Measurements from ENCODE around the gene SKI. TPM values are rescaled to one million over a fixed set of nuclear protein-coding genes. Genes with fewer than 3 reads are reported as not detected.
A peak's percentile ranks its signal among the peaks of the same experiment; 100 is the strongest.

The SKI gene
- polyA plus RNA-seq, 6 donors from 2014 or later: 0.26 to 1.3 (median 0.52) TPM; not detected in 1

GRCh38 chr1:2266301-2266975 lies 38.3 kb downstream of the SKI start:
- peak overlapping the region in 4 of 6 donors; percentile 24 to 66 (median 30) for H3K27ac Mint-ChIP-seq
- H3K27me3 Mint-ChIP-seq: no peaks in the 10 kb centered on the region
- H3K4me1 Mint-ChIP-seq: peaks cover 27 to 54% (median 49%) of the 10 kb centered on the region in 3 donors
- H3K4me3 Mint-ChIP-seq: peak overlapping the region in 2 of 8 donors; percentile 9 to 64
- no peak for ATAC-seq (ENCODE audit: low read depth in 2 of 2)
- no peaks in the 10 kb centered on the region for H3K9me3 Mint-ChIP-seq
- no peaks in the 10 kb centered on the region for H3K36me3 Mint-ChIP-seq
- DNase-seq: no peak

- no peaks in the 10 kb centered on the region for H3K9me3 Mint-ChIP-seq
- ATAC-seq (ENCODE audit: low read depth in 2 of 2) (no peak), DNase-seq (no peak)
- H3K36me3 Mint-ChIP-seq: no peaks in the 10 kb centered on the region
- no peaks in the 10 kb centered on the region for H3K27me3 Mint-ChIP-seq
- peak overlapping the region in 2 of 6 donors; percentile 31 to 33 for H3K27ac Mint-ChIP-seq
- no peak overlapping the region for H3K4me3 Mint-ChIP-seq
- peaks cover 27 to 50% (median 50%) of the 10 kb centered on the region in 3 donors for H3K4me1 Mint-ChIP-seq
Measured at GRCh38 chr1:2267051-2267830, 39.1 kb downstream of the SKI start.

DNA sequence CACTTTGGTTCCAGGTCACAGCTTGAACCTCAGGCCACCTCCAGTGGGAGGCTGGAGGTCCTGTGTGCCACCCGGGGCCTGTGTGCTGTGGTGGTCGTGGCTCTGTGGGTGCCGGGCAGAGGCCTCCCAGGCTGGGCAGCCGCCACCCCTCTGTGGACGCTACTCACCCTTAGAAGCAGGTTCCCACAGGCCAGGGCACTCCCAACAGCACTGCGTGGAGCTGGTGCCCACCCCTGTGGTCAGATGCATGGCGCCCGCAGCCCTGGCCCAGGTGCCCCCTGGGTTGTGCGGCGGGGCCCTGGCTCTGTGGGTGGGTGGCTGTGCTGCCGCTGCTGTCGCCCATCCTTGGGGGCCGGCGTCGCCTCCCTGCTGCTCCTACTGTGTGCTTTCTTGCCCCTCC lies 39.7 kb downstream of the SKI start:
- ATAC-seq (ENCODE audit: low read depth in 2 of 2): no peak
- Mint-ChIP-seq H3K4me1 (peaks cover 27 to 51% (median 44%) of the 10 kb centered on the region in 3 donors), H3K27ac (no peak overlapping the region), H3K9me3 (no peaks in the 10 kb centered on the region), H3K27me3 (no peaks in the 10 kb centered on the region), H3K4me3 (no peak overlapping the region), H3K36me3 (no peaks in the 10 kb centered on the region)
- no peak for DNase-seq

GRCh38 chr1:2268285-2269056 lies 40.4 kb downstream of the SKI start:
- peak overlapping the region in 2 of 6 donors; percentile 74 to 77 for H3K27ac Mint-ChIP-seq
- no peak for DNase-seq
- ATAC-seq (ENCODE audit: low read depth in 2 of 2): no peak
- no peaks in the 10 kb centered on the region for H3K9me3 Mint-ChIP-seq
- H3K36me3 Mint-ChIP-seq: no peaks in the 10 kb centered on the region
- H3K4me1 Mint-ChIP-seq: peaks cover 32 to 54% (median 44%) of the 10 kb centered on the region in 3 donors
- no peak overlapping the region for H3K4me3 Mint-ChIP-seq
- H3K27me3 Mint-ChIP-seq: no peaks in the 10 kb centered on the region

GRCh38 chr1:2269193-2269921 lies 41.2 kb downstream of the SKI start:
- Mint-ChIP-seq H3K9me3 (no peaks in the 10 kb centered on the region), H3K27ac (peak overlapping the region in 4 of 6 donors; percentile 24 to 77 (median 34)), H3K27me3 (no peaks in the 10 kb centered on the region), H3K4me3 (peak overlapping the region in 1 of 8 donors; percentile 42), H3K36me3 (no peaks in the 10 kb centered on the region), H3K4me1 (peaks cover 33 to 56% (median 46%) of the 10 kb centered on the region in 3 donors)
- DNase-seq: no peak
- no peak for ATAC-seq (ENCODE audit: low read depth in 2 of 2)

- Mint-ChIP-seq H3K4me1 (peaks cover 31 to 56% (median 46%) of the 10 kb centered on the region in 3 donors), H3K36me3 (no peaks in the 10 kb centered on the region), H3K27me3 (no peaks in the 10 kb centered on the region), H3K9me3 (no peaks in the 10 kb centered on the region), H3K27ac (no peak overlapping the region), H3K4me3 (no peak overlapping the region)
- DNase-seq: no peak
- no peak for ATAC-seq (ENCODE audit: low read depth in 2 of 2)
Measured at GRCh38 chr1:2269922-2270259, 41.8 kb downstream of the SKI start.

GRCh38 chr1:2270260-2271100 lies 42.4 kb downstream of the SKI start:
- Mint-ChIP-seq H3K27ac (peak overlapping the region in 1 of 6 donors; percentile 19), H3K4me1 (peaks cover 30 to 56% (median 46%) of the 10 kb centered on the region in 3 donors), H3K27me3 (no peaks in the 10 kb centered on the region), H3K9me3 (no peaks in the 10 kb centered on the region), H3K36me3 (no peaks in the 10 kb centered on the region), H3K4me3 (no peak overlapping the region)
- ATAC-seq (ENCODE audit: low read depth in 2 of 2) (no peak), DNase-seq (no peak)

- peaks cover 33 to 57% (median 48%) of the 10 kb centered on the region in 3 donors for H3K4me1 Mint-ChIP-seq
- no peak for DNase-seq
- ATAC-seq (ENCODE audit: low read depth in 2 of 2): no peak
- no peaks in the 10 kb centered on the region for H3K36me3 Mint-ChIP-seq
- peak overlapping the region in 1 of 6 donors; percentile 82 for H3K27ac Mint-ChIP-seq
- no peaks in the 10 kb centered on the region for H3K9me3 Mint-ChIP-seq
- peak overlapping the region in 1 of 8 donors; percentile 42 for H3K4me3 Mint-ChIP-seq
- no peaks in the 10 kb centered on the region for H3K27me3 Mint-ChIP-seq
Measured at GRCh38 chr1:2271211-2271721, 43.1 kb downstream of the SKI start.

- Mint-ChIP-seq H3K27ac (peak overlapping the region in 2 of 6 donors; percentile 36 to 69), H3K27me3 (no peaks in the 10 kb centered on the region), H3K4me3 (peak overlapping the region in 1 of 8 donors; percentile 61), H3K9me3 (no peaks in the 10 kb centered on the region), H3K36me3 (no peaks in the 10 kb centered on the region), H3K4me1 (peaks cover 34 to 59% (median 47%) of the 10 kb centered on the region in 3 donors)
- ATAC-seq (ENCODE audit: low read depth in 2 of 2) (no peak), DNase-seq (no peak)
Measured at GRCh38 chr1:2271841-2272655, 43.9 kb downstream of the SKI start.

DNA sequence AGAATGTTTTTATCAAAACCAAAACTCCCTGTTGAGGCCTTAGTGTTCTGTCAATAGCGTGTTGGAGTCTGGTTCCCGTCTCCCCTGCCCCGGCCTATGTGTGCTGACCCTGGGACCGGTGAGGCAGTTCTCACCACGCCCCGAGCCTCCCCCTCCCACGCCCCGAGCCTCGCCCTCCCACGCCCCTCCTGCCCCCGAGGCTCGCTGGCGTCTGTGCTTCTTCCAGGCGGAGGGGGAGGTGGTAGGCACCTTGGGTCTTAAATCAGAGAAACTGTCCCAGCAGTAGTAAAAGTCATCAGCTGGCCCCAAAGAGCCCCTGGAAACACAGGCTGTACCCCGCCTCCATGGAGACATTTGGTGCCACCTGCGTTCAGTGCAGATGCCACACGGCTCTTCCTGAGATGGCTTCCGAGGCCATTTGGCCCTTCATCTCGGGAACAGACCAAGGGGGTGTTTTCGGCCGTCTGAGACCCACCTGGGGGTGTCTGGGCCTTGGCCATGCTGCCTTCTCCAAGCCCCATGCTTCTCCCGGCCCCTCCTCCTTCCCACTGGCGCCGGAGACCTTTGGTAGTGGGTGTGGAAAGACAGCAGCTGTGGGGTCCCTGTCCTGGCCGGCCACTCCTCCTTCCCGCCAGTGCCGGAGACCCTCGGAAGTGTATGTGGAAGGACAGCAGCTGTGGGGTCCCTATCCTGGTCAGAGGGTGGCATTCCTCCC lies 44.7 kb downstream of the SKI start:
- peak overlapping the region in 3 of 6 donors; percentile 39 to 50 (median 49) for H3K27ac Mint-ChIP-seq
- no peak for DNase-seq
- no peaks in the 10 kb centered on the region for H3K27me3 Mint-ChIP-seq
- no peaks in the 10 kb centered on the region for H3K9me3 Mint-ChIP-seq
- H3K4me3 Mint-ChIP-seq: peak overlapping the region in 2 of 8 donors; percentile 10 to 30
- ATAC-seq (ENCODE audit: low read depth in 2 of 2): no peak
- peaks cover 37 to 62% (median 54%) of the 10 kb centered on the region in 3 donors for H3K4me1 Mint-ChIP-seq
- H3K36me3 Mint-ChIP-seq: peaks cover 0 to 5% of the 10 kb centered on the region in 2 donors
